ENCODE data around the gene RBM19. TPM values are rescaled to one million over a fixed set of nuclear protein-coding genes. Genes with fewer than 3 reads are reported as not detected.

RBM19 gene
- polyA plus RNA-seq, 1 donor from 2014 or later, result 16.5 TPM

- Mint-ChIP-seq H3K36me3 (peaks cover 3% of the 10 kb centered on the region), H3K27ac (no peak overlapping the region), H3K27me3 (peaks cover 21% of the 10 kb centered on the region), H3K9me3 (no peaks in the 10 kb centered on the region), H3K4me3 (no peak overlapping the region), H3K4me1 (peaks cover 0 to 9% (median 7%) of the 10 kb centered on the region in 3 donors)
Measured at GRCh38 chr12:113974006-113974405, 7.9 kb upstream of the RBM19 start.

DNA sequence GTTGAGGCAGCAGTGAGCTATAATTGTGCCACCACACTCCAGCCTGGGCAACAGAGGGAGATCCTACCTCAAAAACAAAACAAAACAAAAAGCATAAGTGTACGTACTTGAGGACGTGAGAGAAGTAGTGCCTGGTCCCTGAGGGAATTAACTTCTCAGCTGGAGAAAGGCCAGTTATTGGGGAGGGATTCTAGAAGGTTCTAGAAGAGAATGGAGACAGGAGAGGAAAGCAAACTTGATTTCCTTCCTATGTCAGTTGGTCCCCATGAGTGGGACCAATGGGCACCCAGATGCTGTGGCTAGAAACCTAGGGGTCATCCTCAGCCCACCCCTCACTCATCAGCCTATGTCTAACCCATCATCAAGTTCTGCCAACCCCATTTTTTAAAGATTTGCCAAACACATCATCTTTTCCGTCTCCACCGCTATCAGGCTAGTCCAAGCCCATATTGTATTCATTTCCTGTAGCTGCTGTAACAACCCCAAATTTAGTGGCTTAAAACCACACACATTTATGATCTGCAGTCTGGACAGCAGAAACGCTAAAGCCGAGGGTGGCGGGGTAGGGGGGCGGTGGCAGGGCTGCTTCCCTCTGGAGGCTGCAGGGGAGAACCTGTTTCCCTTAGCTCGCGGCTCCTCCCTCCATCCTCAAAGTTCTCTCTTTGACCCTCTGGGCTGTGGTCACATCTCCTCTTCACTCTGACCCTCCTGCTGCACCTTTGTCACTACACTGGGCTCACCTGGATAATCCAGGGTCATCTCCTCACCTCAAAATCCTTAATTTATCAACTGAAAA is 7.2 kb upstream of the RBM19 start:
- H3K4me1 Mint-ChIP-seq, result peaks cover 1 to 12% (median 7%) of the 10 kb centered on the region in 3 donors
- no peaks in the 10 kb centered on the region for H3K9me3 Mint-ChIP-seq
- H3K4me3 Mint-ChIP-seq, result no peak overlapping the region
- no peak overlapping the region for H3K27ac Mint-ChIP-seq
- peaks cover 3% of the 10 kb centered on the region for H3K36me3 Mint-ChIP-seq
- peaks cover 19% of the 10 kb centered on the region for H3K27me3 Mint-ChIP-seq

- Mint-ChIP-seq H3K27me3 (peaks cover 16% of the 10 kb centered on the region), H3K9me3 (no peaks in the 10 kb centered on the region), H3K4me3 (no peak overlapping the region), H3K27ac (no peak overlapping the region), H3K4me1 (peaks cover 9 to 27% (median 15%) of the 10 kb centered on the region in 3 donors), H3K36me3 (peaks cover 3% of the 10 kb centered on the region)
Measured at GRCh38 chr12:113971392-113971791, 5.3 kb upstream of the RBM19 start.

DNA sequence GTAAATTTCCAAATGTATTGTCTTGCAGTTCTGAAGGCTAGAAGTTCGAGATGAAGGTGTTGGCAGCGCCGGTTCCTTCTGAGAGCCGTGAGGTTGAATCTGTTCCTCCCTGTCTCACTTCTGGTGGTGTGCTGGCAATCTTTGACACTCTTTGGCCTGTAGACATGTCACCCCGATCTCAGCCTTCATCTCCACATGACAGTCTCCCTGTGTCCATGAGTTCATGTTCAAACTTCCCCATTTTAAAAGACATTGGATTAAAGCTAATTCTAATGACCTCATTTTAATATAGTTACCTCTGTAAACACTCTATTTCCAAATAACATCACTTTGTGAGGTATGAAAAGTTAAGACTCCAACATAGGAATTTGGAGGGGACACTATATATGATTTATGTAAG is 4.1 kb upstream of the RBM19 start:
- peaks cover 0 to 1% (median 0%) of the 10 kb centered on the region in 3 donors for H3K9me3 Mint-ChIP-seq
- peaks cover 18 to 36% (median 23%) of the 10 kb centered on the region in 3 donors for H3K4me1 Mint-ChIP-seq
- no peak overlapping the region for H3K4me3 Mint-ChIP-seq
- peaks cover 6% of the 10 kb centered on the region for H3K36me3 Mint-ChIP-seq
- H3K27ac Mint-ChIP-seq, result no peak overlapping the region
- H3K27me3 Mint-ChIP-seq, result peaks cover 11% of the 10 kb centered on the region

DNA sequence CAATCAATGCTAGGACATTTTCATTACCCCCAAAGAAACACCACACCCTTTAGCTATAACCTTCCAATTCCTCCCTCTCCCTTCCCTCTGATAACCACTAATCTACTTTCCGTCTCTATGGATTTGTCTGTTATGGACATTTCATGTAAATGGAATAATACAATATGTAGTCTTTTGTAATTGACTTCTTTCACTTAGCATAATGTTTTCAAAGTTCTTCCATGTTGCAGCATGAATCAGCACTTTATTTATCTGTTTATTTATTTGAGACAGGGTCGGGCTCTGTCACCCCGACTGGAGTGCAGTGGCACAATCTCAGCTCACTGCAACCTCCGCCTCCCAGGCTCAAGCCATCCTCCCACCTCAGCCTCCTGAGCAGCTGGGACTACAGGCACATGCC is 1.2 kb upstream of the RBM19 start:
- Mint-ChIP-seq H3K4me1 (peaks cover 21 to 43% (median 28%) of the 10 kb centered on the region in 3 donors), H3K27ac (peak overlapping the region in 1 of 3 donors; percentile 39), H3K36me3 (peaks cover 3% of the 10 kb centered on the region), H3K4me3 (peak overlapping the region in 3 of 4 donors; percentile 95 to 100 (median 99)), H3K9me3 (peaks cover 0 to 1% (median 0%) of the 10 kb centered on the region in 3 donors), H3K27me3 (peaks cover 5% of the 10 kb centered on the region)

GRCh38 chr12:113962733-113963132 is 3.4 kb downstream of the RBM19 start:
- Mint-ChIP-seq H3K36me3 (peaks cover 9% of the 10 kb centered on the region), H3K4me1 (peaks cover 21 to 31% (median 21%) of the 10 kb centered on the region in 3 donors)

DNA sequence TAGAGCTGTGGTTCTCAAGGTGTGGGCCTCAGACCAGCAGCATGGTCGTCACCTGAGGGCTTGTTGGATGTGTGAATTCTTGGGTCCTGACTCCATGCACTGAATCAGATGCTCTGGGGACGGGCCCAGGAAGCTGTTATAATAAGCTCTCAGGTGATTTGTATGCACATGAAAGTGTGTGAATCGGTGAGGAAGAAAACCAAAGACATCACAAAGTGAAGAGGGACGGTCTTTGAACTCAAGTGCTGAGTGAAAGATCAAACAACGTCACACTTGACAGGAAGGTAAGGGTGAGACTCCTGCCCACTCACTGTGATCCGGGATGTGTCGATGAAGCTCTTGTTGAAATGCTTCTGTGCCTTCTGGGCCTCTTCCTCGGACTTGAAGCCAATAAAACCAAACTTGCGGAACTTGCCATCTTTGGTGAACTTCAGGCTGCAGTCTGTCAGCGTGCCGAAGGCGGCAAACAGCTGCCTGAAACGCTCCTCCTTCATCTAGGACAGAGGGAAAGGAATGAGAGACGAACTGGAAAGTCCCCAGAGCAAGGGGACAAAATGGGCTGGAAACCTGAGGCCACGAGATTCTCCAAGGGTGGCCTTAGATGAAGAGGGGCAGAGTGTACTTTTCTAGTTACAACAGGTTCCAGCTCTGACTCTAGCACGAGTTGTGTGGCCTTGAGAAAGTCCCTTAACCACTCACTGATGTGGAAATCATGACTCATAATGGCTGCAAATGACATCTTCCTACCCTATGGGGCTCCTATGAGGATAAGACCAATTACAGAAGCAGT is 4.0 kb downstream of the RBM19 start:
- peaks cover 9% of the 10 kb centered on the region for H3K36me3 Mint-ChIP-seq
- H3K9me3 Mint-ChIP-seq, result peaks cover 0 to 1% (median 0%) of the 10 kb centered on the region in 3 donors
- no peak overlapping the region for H3K27ac Mint-ChIP-seq
- H3K4me1 Mint-ChIP-seq, result peaks cover 18 to 29% (median 18%) of the 10 kb centered on the region in 3 donors
- H3K27me3 Mint-ChIP-seq, result no peaks in the 10 kb centered on the region
- H3K4me3 Mint-ChIP-seq, result peak overlapping the region in 1 of 4 donors; percentile 74

More at GRCh38 chr12:113962733-113963132, 3.4 kb downstream of the RBM19 start:
- Mint-ChIP-seq H3K27ac (no peak overlapping the region), H3K4me3 (peak overlapping the region in 1 of 4 donors; percentile 74), H3K9me3 (peaks cover 0 to 1% (median 0%) of the 10 kb centered on the region in 3 donors), H3K27me3 (no peaks in the 10 kb centered on the region)

DNA sequence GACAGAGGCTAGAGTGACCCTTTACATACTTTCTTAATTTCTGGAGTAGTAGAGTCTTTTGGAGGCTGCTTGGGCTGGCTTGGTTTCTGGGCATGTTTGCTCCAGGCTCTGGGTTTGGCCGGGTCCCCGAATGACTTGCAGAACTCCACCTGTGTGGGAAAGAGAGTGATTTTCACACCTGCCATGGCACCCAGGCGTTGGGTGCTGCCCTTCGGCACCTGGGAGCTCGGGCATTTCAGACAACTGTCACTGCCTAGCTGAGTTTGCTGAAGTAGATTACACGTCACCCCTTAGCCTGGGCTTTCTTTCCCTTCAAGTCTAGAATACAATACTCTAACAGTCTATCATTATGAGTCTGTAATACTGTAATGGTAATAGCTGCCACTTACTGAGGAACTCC is 6.1 kb downstream of the RBM19 start:
- Mint-ChIP-seq H3K4me3 (peak overlapping the region in 1 of 4 donors; percentile 50), H3K27ac (peak overlapping the region in 1 of 3 donors; percentile 51), H3K4me1 (peaks cover 4 to 11% (median 4%) of the 10 kb centered on the region in 3 donors), H3K27me3 (no peaks in the 10 kb centered on the region), H3K9me3 (no peaks in the 10 kb centered on the region), H3K36me3 (peaks cover 6% of the 10 kb centered on the region)

GRCh38 chr12:113959096-113959495 is 7.0 kb downstream of the RBM19 start:
- Mint-ChIP-seq H3K9me3 (no peaks in the 10 kb centered on the region), H3K36me3 (peaks cover 6% of the 10 kb centered on the region), H3K27me3 (no peaks in the 10 kb centered on the region), H3K4me1 (peaks cover 4 to 5% (median 4%) of the 10 kb centered on the region in 3 donors), H3K27ac (no peak overlapping the region), H3K4me3 (no peak overlapping the region)

DNA sequence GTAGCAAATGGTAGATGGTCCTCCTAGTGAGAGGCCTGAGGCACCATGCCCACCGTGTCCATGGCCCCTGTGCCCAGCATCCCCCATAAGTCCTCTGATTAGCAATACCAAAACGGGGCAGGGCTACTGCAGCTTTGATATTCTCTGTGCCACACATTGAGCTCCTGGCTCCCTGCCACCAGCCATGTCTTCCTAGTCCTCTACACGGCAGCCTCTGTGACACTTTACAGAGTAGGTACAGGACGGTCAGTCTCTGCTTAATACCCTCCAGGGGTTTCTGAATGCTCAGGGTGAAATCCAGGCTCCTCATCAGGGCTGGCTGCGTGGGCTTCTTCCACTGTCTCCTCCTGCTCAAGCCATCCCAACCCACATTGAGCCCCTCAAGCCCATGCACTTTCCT is 8.0 kb downstream of the RBM19 start:
- Mint-ChIP-seq H3K4me3 (no peak overlapping the region), H3K4me1 (peaks cover 3 to 4% (median 4%) of the 10 kb centered on the region in 3 donors), H3K27me3 (no peaks in the 10 kb centered on the region), H3K9me3 (no peaks in the 10 kb centered on the region), H3K36me3 (peaks cover 6% of the 10 kb centered on the region), H3K27ac (no peak overlapping the region)

DNA sequence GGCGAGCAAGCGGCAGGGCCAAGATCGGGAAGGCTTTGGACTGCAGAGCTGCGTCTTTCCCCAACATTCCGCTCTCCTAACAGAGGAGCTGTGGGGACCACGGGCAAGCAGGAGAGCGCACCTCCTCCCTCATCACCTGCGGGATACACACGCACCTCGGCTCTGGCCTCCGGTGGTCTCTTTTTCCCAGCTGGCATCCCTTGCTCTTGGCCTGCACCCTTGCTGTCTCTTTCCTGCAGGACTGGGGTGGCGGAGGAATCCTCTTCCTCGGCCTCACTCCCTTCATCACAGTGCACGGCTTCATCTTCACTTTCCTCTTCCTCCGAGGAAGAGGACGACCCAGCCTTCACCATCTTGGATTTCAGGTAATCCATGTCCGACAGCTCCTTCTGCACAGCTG is 8.5 kb downstream of the RBM19 start:
- no peak overlapping the region for H3K4me3 Mint-ChIP-seq

GRCh38 chr12:113955109-113955970 is 10.8 kb downstream of the RBM19 start:
- Mint-ChIP-seq H3K4me1 (peaks cover 0 to 1% (median 0%) of the 10 kb centered on the region in 3 donors), H3K4me3 (no peak overlapping the region), H3K27me3 (no peaks in the 10 kb centered on the region), H3K36me3 (peaks cover 8% of the 10 kb centered on the region), H3K9me3 (no peaks in the 10 kb centered on the region), H3K27ac (peak overlapping the region in 1 of 3 donors; percentile 35)

More for the DNA sequence above, 8.5 kb downstream of the RBM19 start:
- Mint-ChIP-seq H3K36me3 (peaks cover 6% of the 10 kb centered on the region), H3K27ac (no peak overlapping the region), H3K4me1 (peaks cover 2 to 4% (median 2%) of the 10 kb centered on the region in 3 donors), H3K27me3 (no peaks in the 10 kb centered on the region), H3K9me3 (no peaks in the 10 kb centered on the region)

DNA sequence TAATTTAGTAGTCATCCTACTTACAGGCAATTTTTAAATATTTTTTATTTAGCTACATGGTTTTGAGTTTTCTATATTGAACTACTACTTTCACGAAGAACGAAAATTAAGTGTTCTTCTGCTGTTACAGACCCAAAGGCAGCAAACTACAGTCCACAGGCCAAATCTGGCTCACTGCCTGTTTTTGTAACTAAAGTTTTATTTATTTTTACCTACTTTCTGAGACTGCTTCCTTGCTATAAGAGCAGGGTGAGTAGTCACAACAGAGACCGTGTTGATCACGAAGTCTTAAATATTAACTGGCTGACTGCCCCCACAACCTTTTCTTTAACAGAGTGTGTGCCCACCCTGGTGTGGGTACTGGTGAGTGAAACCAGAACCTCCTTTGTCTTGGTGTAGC is 11.6 kb downstream of the RBM19 start:
- Mint-ChIP-seq H3K4me1 (peaks cover 0 to 1% (median 0%) of the 10 kb centered on the region in 3 donors), H3K36me3 (peaks cover 8% of the 10 kb centered on the region), H3K27me3 (no peaks in the 10 kb centered on the region), H3K9me3 (no peaks in the 10 kb centered on the region), H3K27ac (peak overlapping the region in 1 of 3 donors; percentile 35), H3K4me3 (no peak overlapping the region)

GRCh38 chr12:113950873-113951272 is 15.3 kb downstream of the RBM19 start:
- no peak overlapping the region for H3K27ac Mint-ChIP-seq

More at GRCh38 chr12:113950873-113951272, 15.3 kb downstream of the RBM19 start:
- peaks cover 0 to 1% (median 0%) of the 10 kb centered on the region in 3 donors for H3K4me1 Mint-ChIP-seq
- no peaks in the 10 kb centered on the region for H3K27me3 Mint-ChIP-seq
- H3K9me3 Mint-ChIP-seq, result no peaks in the 10 kb centered on the region
- H3K4me3 Mint-ChIP-seq, result no peak overlapping the region
- peaks cover 9% of the 10 kb centered on the region for H3K36me3 Mint-ChIP-seq

Measured in IgD-negative memory B cell (primary cell).